Activated T-cell treated with anti-CD3 and anti-CD28 coated beads for 48 hours (primary cell): ENCODE data around the gene CCL21.
"Not testable (repeated sequence)": the region's sequence is repeated elsewhere in the genome, so short reads cannot be mapped to it uniquely, and the experiment has no call there.

Source experiments
- DNase-seq: peaks from one replicate; pipeline ENCODE4 v3.0.0-alpha.2; 2020; ENCODE audit warnings: low read depth

The CCL21 gene

GRCh38 chr9:34710023-34710422 lies at the start of gene CCL21:
Gene CCL21 (minus strand): TSS chr9:34710136. CDS start chr9:34710066, 70 bp downstream.
- no peak for DNase-seq

GRCh38 chr9:34759432-34760134 lies 49.6 kb upstream of the CCL21 start:
- no peak for DNase-seq

GRCh38 chr9:34750320-34750719 lies 40.4 kb upstream of the CCL21 start:
- DNase-seq, result not testable (repeated sequence)

GRCh38 chr9:34746526-34746925 lies 36.6 kb upstream of the CCL21 start:
- DNase-seq, result no peak

GRCh38 chr9:34744295-34745221 lies 34.6 kb upstream of the CCL21 start:
- no peak for DNase-seq

- no peak for DNase-seq
These were observed 32.8 kb upstream of the CCL21 start for GRCh38 chr9:34742710-34743109.

- DNase-seq, result no peak
These were observed 31.7 kb upstream of the CCL21 start for GRCh38 chr9:34741628-34742027.

GRCh38 chr9:34740176-34740575 lies 30.2 kb upstream of the CCL21 start:
- DNase-seq, result not testable (repeated sequence)

GRCh38 chr9:34737677-34738260 lies 27.8 kb upstream of the CCL21 start:
- DNase-seq, result no peak

GRCh38 chr9:34734720-34735119 lies 24.8 kb upstream of the CCL21 start:
- no peak for DNase-seq

GRCh38 chr9:34732886-34733285 lies 22.9 kb upstream of the CCL21 start:
- no peak for DNase-seq

GRCh38 chr9:34732478-34732877 lies 22.5 kb upstream of the CCL21 start:
- DNase-seq, result no peak

- DNase-seq, result no peak
These were observed 13.2 kb upstream of the CCL21 start for GRCh38 chr9:34723141-34723540.

GRCh38 chr9:34719769-34720025 lies 9.8 kb upstream of the CCL21 start:
- not testable (repeated sequence) for DNase-seq

GRCh38 chr9:34719021-34719768 lies 9.3 kb upstream of the CCL21 start:
- no peak for DNase-seq

- no peak for DNase-seq
These were observed 8.2 kb upstream of the CCL21 start for GRCh38 chr9:34717996-34718614.

GRCh38 chr9:34716711-34717110 lies 6.8 kb upstream of the CCL21 start:
- DNase-seq, result no peak

- DNase-seq, result no peak
These were observed 5.8 kb upstream of the CCL21 start for GRCh38 chr9:34715639-34716215.

- no peak for DNase-seq
These were observed 4.1 kb upstream of the CCL21 start for GRCh38 chr9:34714007-34714406.

- DNase-seq, result no peak
These were observed 2.2 kb upstream of the CCL21 start for GRCh38 chr9:34712140-34712539.

GRCh38 chr9:34709196-34709978 lies 549 bp downstream of the CCL21 start:
- DNase-seq, result no peak
